Hematopoietic multipotent progenitor cell treated with erythropoietin and hydrocortisone succinate and interleukin-3 and kit ligand, for 15 days (in vitro differentiated cells): ENCODE measurements around the gene PCSK5.

Experiments
- DNase-seq: peaks from one replicate; pipeline ENCODE4 v3.0.0-alpha.2; 2015; ENCODE audit warnings: low spot score

The PCSK5 gene

DNA sequence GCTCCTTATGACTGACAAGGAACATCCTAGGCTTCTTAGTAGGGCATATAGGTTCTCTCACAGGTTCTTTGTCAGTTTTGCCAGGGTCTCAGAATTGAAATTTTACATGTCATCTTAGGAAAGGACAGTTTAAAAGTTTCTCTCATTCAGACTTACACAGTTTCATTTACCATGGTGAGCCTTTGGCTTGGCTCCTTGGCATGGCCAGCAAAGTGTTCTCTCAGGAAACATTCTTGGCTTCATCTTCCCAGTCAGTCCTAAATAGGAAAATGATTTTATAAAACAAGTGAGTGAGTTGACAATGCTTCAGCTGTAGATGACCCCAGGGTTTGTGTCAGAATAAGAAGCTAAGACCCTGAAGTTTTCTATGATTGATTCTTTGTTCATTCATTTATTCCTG, 191.6 kb downstream of the PCSK5 start:
- no peak for DNase-seq

- DNase-seq, result no peak
Measured at GRCh38 chr9:76085596-76085995, 195.1 kb downstream of the PCSK5 start.

GRCh38 chr9:76086539-76086938, 196.1 kb downstream of the PCSK5 start:
- no peak for DNase-seq

- no peak for DNase-seq
Measured at GRCh38 chr9:76087976-76088375, 197.5 kb downstream of the PCSK5 start.

DNA sequence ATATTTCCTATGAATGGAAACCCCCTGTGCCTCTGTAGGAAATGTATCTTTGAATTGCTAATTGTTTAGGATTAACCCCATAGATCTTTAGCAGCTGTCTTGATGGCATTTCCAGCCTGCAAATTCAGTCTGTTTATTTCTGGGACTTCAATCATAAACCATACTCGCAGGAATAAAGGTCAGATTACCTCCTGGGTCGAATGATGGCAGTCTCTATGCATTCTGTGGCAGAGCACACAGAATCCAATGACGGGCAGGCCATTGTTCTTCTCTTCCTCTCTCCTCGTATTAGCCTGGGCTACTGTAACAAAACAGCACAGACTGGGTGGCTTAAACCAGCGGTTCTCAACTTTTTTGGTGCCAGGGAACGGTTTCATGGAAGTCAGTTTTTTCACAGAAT, 199.9 kb downstream of the PCSK5 start:
- no peak for DNase-seq

DNA sequence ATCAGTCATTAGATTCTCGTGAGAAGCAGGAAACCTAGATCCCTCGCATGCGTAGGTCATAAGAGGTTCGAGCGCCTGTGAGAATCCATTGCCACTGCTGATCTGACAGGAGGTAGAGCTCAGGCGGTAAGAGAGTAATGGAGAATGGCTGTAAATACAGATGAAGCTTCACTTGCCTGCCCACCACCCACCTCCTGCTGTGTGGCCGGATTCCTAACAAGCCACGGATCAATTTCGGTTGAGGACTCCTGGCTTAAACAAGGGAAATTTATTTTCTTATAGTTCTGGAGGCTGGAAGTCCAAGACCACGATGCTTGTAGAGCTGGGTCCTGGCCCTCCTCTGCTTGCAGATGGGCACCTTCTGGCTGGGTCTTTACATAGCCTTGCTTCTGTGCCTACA, 200.4 kb downstream of the PCSK5 start:
- DNase-seq, result no peak

DNA sequence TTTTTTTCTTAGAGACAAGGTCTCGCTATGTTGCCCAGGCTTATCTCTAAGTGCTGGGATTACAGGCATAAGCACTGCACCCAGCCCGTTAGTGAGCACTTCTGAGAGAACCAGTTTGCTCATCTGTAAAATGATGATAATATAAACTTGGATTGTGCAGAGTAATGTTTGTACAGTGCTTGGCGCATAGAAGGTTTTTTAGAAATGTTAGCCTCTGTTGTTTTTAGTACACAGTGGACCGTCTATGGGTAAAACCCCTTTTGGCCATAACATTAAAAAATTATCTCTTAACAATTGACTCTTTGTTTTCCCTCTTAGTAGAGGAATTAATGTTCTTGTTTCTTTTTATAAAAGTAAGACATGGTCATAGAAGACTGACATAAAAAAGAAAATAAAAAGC, 202.1 kb downstream of the PCSK5 start:
- no peak for DNase-seq

- no peak for DNase-seq
Measured at GRCh38 chr9:76095585-76095984, 205.1 kb downstream of the PCSK5 start.

GRCh38 chr9:76099516-76099915, 209.0 kb downstream of the PCSK5 start:
- no peak for DNase-seq

- no peak for DNase-seq
Measured at GRCh38 chr9:76101075-76101474, 210.6 kb downstream of the PCSK5 start.

- DNase-seq, result no peak
Measured at GRCh38 chr9:76101491-76101890, 211.0 kb downstream of the PCSK5 start.

GRCh38 chr9:76101947-76102346, 211.5 kb downstream of the PCSK5 start:
- no peak for DNase-seq

DNA sequence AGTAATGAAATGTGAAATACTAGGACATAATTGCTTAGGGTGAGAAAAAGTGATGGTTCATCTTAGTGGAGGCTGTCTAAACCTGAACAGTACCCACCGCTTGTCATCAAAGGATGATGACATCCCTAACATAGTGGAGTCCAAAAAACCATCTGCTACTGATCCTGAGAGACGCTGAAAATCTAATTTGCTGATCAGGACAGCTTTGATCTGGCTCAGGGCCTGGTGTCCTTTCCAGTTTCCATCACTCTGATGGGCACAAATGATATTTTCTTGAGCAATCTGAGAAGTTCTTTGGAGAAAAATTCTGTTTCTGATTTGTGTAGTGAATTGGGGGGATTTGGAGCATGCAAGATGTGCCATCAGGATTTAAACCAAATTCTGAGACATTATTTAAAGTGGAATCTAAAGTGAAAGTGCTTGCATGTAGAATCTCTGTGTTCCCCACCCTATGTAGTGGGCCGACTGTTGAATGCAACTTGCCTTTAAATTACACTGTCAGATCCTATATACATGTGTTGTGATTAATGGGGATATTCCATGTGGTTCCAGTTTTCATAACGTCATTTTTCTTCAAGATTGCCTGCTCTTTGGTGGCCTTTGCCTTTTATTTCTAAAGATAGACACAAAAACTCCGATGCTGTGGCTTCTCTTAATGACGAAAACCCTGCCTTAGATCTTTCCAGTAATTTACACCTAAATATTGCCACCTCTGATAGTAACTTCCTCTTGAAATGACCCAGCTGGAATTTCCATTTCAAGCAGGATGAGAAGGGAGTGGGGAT, 213.2 kb downstream of the PCSK5 start:
- DNase-seq, result no peak

DNA sequence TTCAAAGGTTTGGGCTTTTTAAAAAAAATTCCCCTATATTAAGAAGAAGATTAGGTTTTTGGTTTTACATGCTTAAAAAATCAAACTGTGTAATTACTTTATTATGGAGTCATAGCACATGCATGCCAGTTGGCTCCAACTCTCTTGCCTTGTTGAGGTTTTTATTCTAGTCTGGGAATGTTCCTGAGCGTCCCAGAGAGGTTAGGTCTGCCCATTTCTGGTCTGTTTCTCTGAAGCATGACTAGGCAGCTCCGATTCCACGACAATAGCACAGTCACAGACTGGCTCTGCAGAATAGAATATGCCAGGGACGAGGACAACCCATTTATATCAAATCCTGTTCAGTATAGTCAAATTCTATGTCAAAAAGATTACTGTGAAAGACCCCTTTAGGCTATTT, 217.0 kb downstream of the PCSK5 start:
- no peak for DNase-seq

GRCh38 chr9:76109953-76110352, 219.5 kb downstream of the PCSK5 start:
- no peak for DNase-seq

GRCh38 chr9:76112151-76112550, 221.7 kb downstream of the PCSK5 start:
- DNase-seq, result no peak

GRCh38 chr9:76114144-76114543, 223.7 kb downstream of the PCSK5 start:
- no peak for DNase-seq

DNA sequence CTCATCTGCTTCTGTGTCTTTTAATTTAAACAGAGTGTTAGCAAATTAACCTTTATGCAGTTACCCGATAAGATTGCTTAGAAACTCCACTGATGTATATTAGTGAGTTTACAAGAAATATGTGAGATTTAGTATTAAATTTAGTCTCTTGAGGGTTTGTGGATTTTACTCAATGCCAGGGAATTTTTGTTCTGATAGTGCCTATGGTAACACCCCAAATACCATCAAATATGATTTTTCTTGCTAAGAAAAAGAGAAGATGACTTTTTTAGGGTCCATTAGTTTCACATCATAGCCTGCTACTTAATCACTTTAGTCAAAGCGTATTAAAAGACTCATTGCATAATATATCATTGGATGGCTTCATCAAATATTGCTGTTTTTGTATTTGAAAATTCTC, 224.9 kb downstream of the PCSK5 start:
- no peak for DNase-seq

- DNase-seq, result no peak
Measured at GRCh38 chr9:76115982-76116646, 225.6 kb downstream of the PCSK5 start.

GRCh38 chr9:76116913-76117312, 226.4 kb downstream of the PCSK5 start:
- no peak for DNase-seq

- no peak for DNase-seq
Measured at GRCh38 chr9:76127637-76128036, 237.2 kb downstream of the PCSK5 start.

GRCh38 chr9:76135902-76136301, 245.4 kb downstream of the PCSK5 start:
- DNase-seq, result no peak

- DNase-seq, result no peak
Measured at GRCh38 chr9:76136986-76137385, 246.5 kb downstream of the PCSK5 start.

- no peak for DNase-seq
Measured at GRCh38 chr9:76137931-76138330, 247.5 kb downstream of the PCSK5 start.
